GM21423 (cell line): Measurements from ENCODE around the gene ARHGAP12.

Source experiments
- ATAC-seq: cut with Tn5 transposase; IDR thresholded peaks from one replicate; pipeline ENCODE4 v1.9.1; 2021; ENCODE audit warnings: mild to moderate bottlenecking, moderate library complexity; ENCODE audit not compliant: unreplicated experiment

Gene ARHGAP12

GRCh38 chr10:31886885-31887284 is 41.7 kb downstream of the ARHGAP12 start:
- ATAC-seq: no peak

- ATAC-seq: no peak
Measured at GRCh38 chr10:31885971-31886370, 42.7 kb downstream of the ARHGAP12 start.

- ATAC-seq: no peak
Measured at GRCh38 chr10:31884386-31884785, 44.2 kb downstream of the ARHGAP12 start.

GRCh38 chr10:31883397-31883796 is 45.2 kb downstream of the ARHGAP12 start:
- ATAC-seq: no peak

- ATAC-seq: no peak
Measured at GRCh38 chr10:31878486-31878885, 50.1 kb downstream of the ARHGAP12 start.

GRCh38 chr10:31876652-31877352 is 51.8 kb downstream of the ARHGAP12 start:
- no peak for ATAC-seq

- peak; percentile 85 for ATAC-seq
Measured at GRCh38 chr10:31875608-31876007, 53.0 kb downstream of the ARHGAP12 start.

GRCh38 chr10:31873724-31874123 is 54.9 kb downstream of the ARHGAP12 start:
- no peak for ATAC-seq

- no peak for ATAC-seq
Measured at GRCh38 chr10:31871266-31872065, 57.2 kb downstream of the ARHGAP12 start.

- no peak for ATAC-seq
Measured at GRCh38 chr10:31867646-31868045, 61.0 kb downstream of the ARHGAP12 start.

- ATAC-seq: no peak
Measured at GRCh38 chr10:31866118-31866670, 62.4 kb downstream of the ARHGAP12 start.

- no peak for ATAC-seq
Measured at GRCh38 chr10:31864834-31865518, 63.7 kb downstream of the ARHGAP12 start.

- no peak for ATAC-seq
Measured at GRCh38 chr10:31855033-31855432, 73.6 kb downstream of the ARHGAP12 start.

GRCh38 chr10:31853629-31854028 is 75.0 kb downstream of the ARHGAP12 start:
- no peak for ATAC-seq

- no peak for ATAC-seq
Measured at GRCh38 chr10:31851216-31851615, 77.4 kb downstream of the ARHGAP12 start.

GRCh38 chr10:31847515-31847914 is 81.1 kb downstream of the ARHGAP12 start:
- ATAC-seq: no peak

GRCh38 chr10:31838709-31839108 is 89.9 kb downstream of the ARHGAP12 start:
- no peak for ATAC-seq

GRCh38 chr10:31838065-31838464 is 90.6 kb downstream of the ARHGAP12 start:
- no peak for ATAC-seq

GRCh38 chr10:31836569-31837406 is 91.8 kb downstream of the ARHGAP12 start:
- ATAC-seq: no peak

GRCh38 chr10:31833753-31834152 is 94.9 kb downstream of the ARHGAP12 start:
- ATAC-seq: no peak
